Activated B cell treated with CpG ODN at 0.5 μM for 24 hours (primary cell): ENCODE data around the gene APBA2. TPM values are rescaled to one million over a fixed set of nuclear protein-coding genes. Genes with fewer than 3 reads are reported as not detected.

Source experiments
- ATAC-seq: fragments of 200-7000 bp; cut with Tn5 transposase; one replicate; pipeline ENCODE4 v1.10.0; 2021; ENCODE audit warnings: low read depth, mild to moderate bottlenecking, moderate library complexity
- CTCF ChIA-PET: fragments of 350-600 bp; sonication (Branson Sonifier 250); formaldehyde crosslinking; loops from one replicate; lab custom pipeline; 2021; ENCODE audit warnings: antibody characterized with exemption; lab: Charles Lee
- POLR2A ChIA-PET: fragments of 350-600 bp; sonication (Branson Sonifier 250); formaldehyde crosslinking; loops from one replicate; lab custom pipeline; 2021; ENCODE audit warnings: antibody characterized with exemption; lab: Charles Lee
- DNase-seq: peaks from one replicate; pipeline ENCODE4 v3.0.0; 2022
- H3K27ac Mint-ChIP-seq: one replicate; pipeline ENCODE4 v1.8.0; 2020; ENCODE audit warnings: mixed read lengths
- H3K27me3 Mint-ChIP-seq: one replicate; pipeline ENCODE4 v1.8.0; 2021; ENCODE audit warnings: mixed read lengths
- H3K36me3 Mint-ChIP-seq: one replicate; pipeline ENCODE4 v1.8.0; 2021; ENCODE audit warnings: low read depth, mixed read lengths
- H3K4me1 Mint-ChIP-seq: one replicate; pipeline ENCODE4 v1.8.0; 2021; ENCODE audit warnings: mixed read lengths
- H3K4me3 Mint-ChIP-seq: one replicate; pipeline ENCODE4 v1.8.0; 2020; ENCODE audit warnings: mild to moderate bottlenecking, mixed read lengths
- H3K9me3 Mint-ChIP-seq: one replicate; pipeline ENCODE4 v1.8.0; 2020; ENCODE audit warnings: mixed read lengths
- intact Hi-C: fragments of 100-400 bp; cut with micrococcal nuclease; formaldehyde crosslinking; loops from one replicate; pipeline ENCODE4 v1.15.1; 2024
- total RNA-seq: library from RNA; stranded (reverse); gene quantifications from 2 replicates; pipeline ENCODE4 v1.2.3, GENCODE V29; 2022
- TF ChIP-seq, protein P1 (sequence below): fragments of 200-600 bp; IDR thresholded peaks from one replicate; pipeline ENCODE4 v1.8.0; 2022; ENCODE audit warnings: antibody characterized with exemption, mild to moderate bottlenecking

The APBA2 gene
- total RNA-seq, 1 donor from 2014 or later: not detected

DNA sequence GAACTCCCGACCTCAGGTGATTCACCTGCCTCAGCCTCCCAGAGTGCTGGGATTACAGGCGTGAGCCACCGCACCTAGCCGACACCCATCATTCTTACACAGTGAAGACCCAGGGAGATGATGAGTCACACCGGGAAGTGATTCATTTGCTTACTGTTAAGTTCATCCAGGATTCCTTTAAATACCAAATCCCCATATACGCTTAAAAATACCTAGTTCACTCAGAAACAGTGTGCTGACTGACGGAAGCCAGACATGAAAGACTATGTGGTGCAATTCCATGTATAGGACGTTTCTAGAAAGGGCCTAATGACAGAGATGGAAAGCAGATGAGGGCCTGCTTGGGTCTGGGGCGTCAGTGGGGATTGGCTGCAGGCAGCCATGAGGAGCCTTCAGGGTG is 75.2 kb downstream of the APBA2 start:
- H3K4me3 Mint-ChIP-seq: no peak overlapping the region
- H3K36me3 Mint-ChIP-seq: no peaks in the 10 kb centered on the region
- TF ChIP-seq, protein P1, sequence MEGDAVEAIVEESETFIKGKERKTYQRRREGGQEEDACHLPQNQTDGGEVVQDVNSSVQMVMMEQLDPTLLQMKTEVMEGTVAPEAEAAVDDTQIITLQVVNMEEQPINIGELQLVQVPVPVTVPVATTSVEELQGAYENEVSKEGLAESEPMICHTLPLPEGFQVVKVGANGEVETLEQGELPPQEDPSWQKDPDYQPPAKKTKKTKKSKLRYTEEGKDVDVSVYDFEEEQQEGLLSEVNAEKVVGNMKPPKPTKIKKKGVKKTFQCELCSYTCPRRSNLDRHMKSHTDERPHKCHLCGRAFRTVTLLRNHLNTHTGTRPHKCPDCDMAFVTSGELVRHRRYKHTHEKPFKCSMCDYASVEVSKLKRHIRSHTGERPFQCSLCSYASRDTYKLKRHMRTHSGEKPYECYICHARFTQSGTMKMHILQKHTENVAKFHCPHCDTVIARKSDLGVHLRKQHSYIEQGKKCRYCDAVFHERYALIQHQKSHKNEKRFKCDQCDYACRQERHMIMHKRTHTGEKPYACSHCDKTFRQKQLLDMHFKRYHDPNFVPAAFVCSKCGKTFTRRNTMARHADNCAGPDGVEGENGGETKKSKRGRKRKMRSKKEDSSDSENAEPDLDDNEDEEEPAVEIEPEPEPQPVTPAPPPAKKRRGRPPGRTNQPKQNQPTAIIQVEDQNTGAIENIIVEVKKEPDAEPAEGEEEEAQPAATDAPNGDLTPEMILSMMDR: no peak
- no peaks in the 10 kb centered on the region for H3K4me1 Mint-ChIP-seq
- intact Hi-C loops: no loop called here
- ATAC-seq (no peak), DNase-seq (no peak)
- CTCF ChIA-PET: no interaction called here
- H3K27me3 Mint-ChIP-seq: no peaks in the 10 kb centered on the region
- POLR2A ChIA-PET: no interaction called here
- H3K9me3 Mint-ChIP-seq: no peaks in the 10 kb centered on the region
- no peak overlapping the region for H3K27ac Mint-ChIP-seq

- ChIA-PET CTCF (no interaction called here), POLR2A (no interaction called here)
- no peaks in the 10 kb centered on the region for H3K4me1 Mint-ChIP-seq
- DNase-seq (no peak), ATAC-seq (no peak)
- H3K27me3 Mint-ChIP-seq: no peaks in the 10 kb centered on the region
- TF ChIP-seq, protein P1: no peak
- no peaks in the 10 kb centered on the region for H3K9me3 Mint-ChIP-seq
- no peak overlapping the region for H3K4me3 Mint-ChIP-seq
- H3K27ac Mint-ChIP-seq: no peak overlapping the region
- intact Hi-C loops: no loop called here
- no peaks in the 10 kb centered on the region for H3K36me3 Mint-ChIP-seq
Measured at GRCh38 chr15:28961391-28961790, 75.6 kb downstream of the APBA2 start.

DNA sequence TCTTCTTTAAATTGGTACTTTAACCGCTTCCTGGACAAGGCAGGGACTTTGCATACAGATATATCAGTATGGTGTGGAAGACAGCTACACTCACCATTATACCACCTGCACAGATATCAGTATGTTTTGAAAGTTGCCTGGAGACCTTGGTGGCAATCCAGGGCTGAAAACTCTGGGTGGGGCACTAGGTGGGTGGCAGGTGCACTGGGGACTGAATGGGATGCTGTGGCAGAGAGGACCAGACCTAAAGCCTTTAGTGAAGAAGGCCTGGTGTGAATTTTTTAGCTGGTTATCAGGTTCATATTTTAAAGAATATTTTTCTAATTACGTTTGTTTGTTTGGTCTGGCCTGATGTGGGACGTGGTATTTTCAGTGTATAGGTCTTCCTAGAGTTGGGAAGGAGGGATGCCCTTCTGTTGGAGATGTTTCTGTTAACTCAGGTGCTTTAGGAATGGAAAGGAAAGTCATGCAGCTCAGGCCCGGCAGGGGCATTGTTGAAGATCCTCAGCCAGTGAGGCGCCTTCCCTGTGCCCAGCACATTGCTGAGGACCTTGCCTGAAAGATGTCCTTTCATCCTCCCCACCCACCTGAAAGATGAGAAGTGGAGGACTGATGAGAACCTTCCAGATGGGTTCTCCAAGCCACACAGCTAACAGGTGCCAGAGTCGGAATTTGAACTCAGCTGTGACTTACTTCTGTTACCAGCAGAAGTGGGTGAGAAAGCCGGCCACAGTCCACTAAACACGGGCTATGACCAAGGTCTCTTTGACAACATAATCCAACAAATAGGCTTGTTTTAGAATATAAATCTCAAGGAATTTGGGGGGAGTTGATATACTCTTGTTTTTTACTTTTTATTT is 77.3 kb downstream of the APBA2 start:
- H3K9me3 Mint-ChIP-seq: no peaks in the 10 kb centered on the region
- no peak for DNase-seq
- ATAC-seq: no peak
- H3K4me3 Mint-ChIP-seq: no peak overlapping the region
- intact Hi-C loops: no loop called here
- ChIA-PET POLR2A (no interaction called here), CTCF (no interaction called here)
- no peak overlapping the region for H3K27ac Mint-ChIP-seq
- TF ChIP-seq, protein P1: no peak
- H3K36me3 Mint-ChIP-seq: no peaks in the 10 kb centered on the region
- H3K27me3 Mint-ChIP-seq: no peaks in the 10 kb centered on the region
- no peaks in the 10 kb centered on the region for H3K4me1 Mint-ChIP-seq

GRCh38 chr15:28963711-28964081 is 77.9 kb downstream of the APBA2 start:
- no peak for DNase-seq
- Mint-ChIP-seq H3K4me3 (no peak overlapping the region), H3K9me3 (no peaks in the 10 kb centered on the region), H3K4me1 (no peaks in the 10 kb centered on the region), H3K27ac (no peak overlapping the region), H3K36me3 (no peaks in the 10 kb centered on the region), H3K27me3 (no peaks in the 10 kb centered on the region)
- TF ChIP-seq, protein P1: no peak
- ChIA-PET POLR2A (no interaction called here), CTCF (no interaction called here)
- intact Hi-C loops: no loop called here
- ATAC-seq: no peak

DNA sequence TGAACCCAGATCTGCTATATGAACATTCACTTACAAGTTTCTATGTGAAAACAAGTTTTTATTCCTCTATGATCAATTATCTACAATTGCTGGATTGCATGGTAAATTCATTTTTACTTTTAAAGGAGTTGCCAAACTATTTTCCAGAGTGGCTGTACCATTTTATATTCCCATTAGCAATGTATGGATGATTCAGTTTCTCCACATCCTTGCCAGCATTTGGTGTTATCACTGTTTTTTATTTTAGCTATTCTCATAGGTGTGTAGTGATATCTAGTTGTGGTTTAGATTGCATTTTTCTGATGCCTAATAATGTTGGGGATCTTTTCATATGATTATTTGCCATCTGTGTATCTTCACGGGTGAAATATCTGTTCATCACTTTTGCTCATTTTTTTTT is 78.3 kb downstream of the APBA2 start:
- Mint-ChIP-seq H3K4me1 (no peaks in the 10 kb centered on the region), H3K27me3 (no peaks in the 10 kb centered on the region), H3K27ac (no peak overlapping the region), H3K9me3 (no peaks in the 10 kb centered on the region), H3K36me3 (no peaks in the 10 kb centered on the region), H3K4me3 (no peak overlapping the region)
- TF ChIP-seq, protein P1: no peak
- intact Hi-C loops: no loop called here
- DNase-seq (no peak), ATAC-seq (no peak)
- ChIA-PET CTCF (no interaction called here), POLR2A (no interaction called here)
